HepG2 (cell line): ENCODE data around the gene EYA3. TPM values are rescaled to one million over a fixed set of nuclear protein-coding genes. Genes with fewer than 3 reads are reported as not detected.

Source experiments
- ATAC-seq: fragments of 200-7000 bp; cut with Tn5 transposase; 3 replicates; pipeline ENCODE4 v1.9.1; 2020; ENCODE audit warnings: mild to moderate bottlenecking, moderate library complexity
- BruUV-seq: library from RNA; stranded (reverse); fragments of 400-500 nt; replicated peaks from 2 replicates; lab custom pipeline; 2021; lab: Mats Ljungman, UMichigan
- CTCF ChIA-PET: fragments of 300-600 bp; formaldehyde crosslinking; extraction: SDS; loops from one replicate; lab custom pipeline; 2021; ENCODE audit warnings: low total read pairs, inconsistent platforms, low intra/inter-chr PET ratio; lab: Yijun Ruan, JAX
- POLR2A ChIA-PET: fragments of 350-600 bp; sonication (Branson Sonifier 250); formaldehyde crosslinking; loops from one replicate; lab custom pipeline; 2020; ENCODE audit warnings: antibody characterized with exemption, inconsistent platforms; lab: Yijun Ruan, JAX
- DNase-seq: peaks from one replicate; pipeline ENCODE4 v3.0.0-alpha.2; 2015; ENCODE audit warnings: low spot score
- FAIRE-seq: peaks from 3 replicates; lab custom pipeline; 2011; peaks lifted over from hg19 to GRCh38; lab: Jason Lieb, UNC
- H2AFZ ChIP-seq: one replicate; pipeline ENCODE4 v1.6.1; 2011; ENCODE audit warnings: low read length, inconsistent platforms
- H3K27ac ChIP-seq: fragments of 300-600 bp; 3 replicates; pipeline ENCODE4 v1.8.0; 2011; ENCODE audit warnings: mixed run types, mild to moderate bottlenecking, mixed read lengths, low read length, inconsistent platforms; ENCODE audit not compliant: insufficient read depth; ENCODE audit errors: extremely low read length
- H3K27me3 ChIP-seq, 2 experiments: fragments of 200-600 bp in 1 of 2; 2 replicates in 1 of 2; 3 replicates in 1 of 2; pipeline versions ENCODE4 v1.6.0 to v1.8.0; 2011; ENCODE audit warnings: low read length in 2 of 2, mild to moderate bottlenecking in 2 of 2, moderate library complexity in 2 of 2, inconsistent platforms in 1 of 2; ENCODE audit not compliant: insufficient read depth in 2 of 2, control insufficient read depth in 1 of 2
- H3K36me3 ChIP-seq, 2 experiments: fragments of 200-600 bp in 1 of 2; replicated peaks in 1 of 2; 2 replicates in 1 of 2; 3 replicates in 1 of 2; pipeline versions ENCODE4 v1.5.1 to v1.8.0; 2011; ENCODE audit warnings: low read length in 2 of 2, inconsistent platforms in 1 of 2; ENCODE audit not compliant: insufficient read depth in 2 of 2, control insufficient read depth in 1 of 2
- H3K4me1 ChIP-seq: 2 replicates; pipeline ENCODE4 v1.5.1; 2012; ENCODE audit warnings: low read length, inconsistent platforms; ENCODE audit not compliant: insufficient read depth
- H3K4me2 ChIP-seq: 2 replicates; pipeline ENCODE4 v1.6.0; 2011; ENCODE audit warnings: low read depth, low read length, inconsistent platforms
- H3K4me3 ChIP-seq, 3 experiments: fragments of 200-600 bp in 1 of 3; sonication (generic), shearing (Covaris generic) in 1 of 3; replicated peaks in 1 of 3; 2 replicates each; pipeline ENCODE4 v1.5.1; 2011 to 2016; ENCODE audit warnings: low read length in 3 of 3, inconsistent platforms in 2 of 3, low read depth in 2 of 3, mild to moderate bottlenecking in 2 of 3, control low read depth in 1 of 3, mixed read lengths in 1 of 3; ENCODE audit not compliant: insufficient read depth in 1 of 3
- H3K79me2 ChIP-seq: one replicate; pipeline ENCODE4 v1.6.1; 2011; ENCODE audit warnings: low read length, inconsistent platforms; ENCODE audit not compliant: insufficient read depth
- H3K9ac ChIP-seq: 2 replicates; pipeline ENCODE4 v1.6.0; 2011; ENCODE audit warnings: mild to moderate bottlenecking, low read depth, low read length, inconsistent platforms; ENCODE audit not compliant: insufficient read depth
- H3K9me3 ChIP-seq: 2 replicates; pipeline ENCODE4 v1.5.1; 2012; ENCODE audit warnings: mild to moderate bottlenecking, low read length
- H4K20me1 ChIP-seq: 2 replicates; pipeline ENCODE4 v1.6.0; 2011; ENCODE audit warnings: inconsistent platforms, mild to moderate bottlenecking, low read length, moderate library complexity; ENCODE audit not compliant: insufficient read depth
- CHD2 ChIP-seq: IDR thresholded peaks from 2 replicates; pipeline ENCODE4 v1.6.1; 2011; ENCODE audit warnings: low read depth, low read length, improper control_type of control experiment
- ELF1 ChIP-seq: sonication (generic); formaldehyde crosslinking; IDR thresholded peaks from 2 replicates; pipeline ENCODE4 v1.4.0; 2020; ENCODE audit warnings: missing genetic modification reagents
- FOSL2 ChIP-seq: sonication (generic); formaldehyde crosslinking; IDR thresholded peaks from 2 replicates; pipeline ENCODE4 v1.4.0; 2020; ENCODE audit warnings: missing genetic modification reagents
- HDAC6 ChIP-seq: fragments of 200-600 bp; sonication (generic); IDR thresholded peaks from 2 replicates; pipeline ENCODE4 v1.7.0; 2017; ENCODE audit warnings: mild to moderate bottlenecking, antibody characterized with exemption, low read length, low read depth
- HNF1B ChIP-seq: sonication (generic); formaldehyde crosslinking; IDR thresholded peaks from 2 replicates; pipeline ENCODE4 v1.5.1; 2020; ENCODE audit warnings: mild to moderate bottlenecking, moderate library complexity, missing genetic modification reagents
- MIER3 ChIP-seq: IDR thresholded peaks from 2 replicates; pipeline ENCODE4 v1.6.1; 2016; ENCODE audit warnings: missing compliant biosample characterization, borderline replicate concordance
- PRDM4 ChIP-seq: sonication (generic); formaldehyde crosslinking; IDR thresholded peaks from 2 replicates; pipeline ENCODE4 v1.9.0; 2021; ENCODE audit warnings: missing genetic modification reagents, borderline replicate concordance
- SRSF1 ChIP-seq: fragments of 200-400 bp; formaldehyde crosslinking; optimal IDR thresholded peaks from 2 replicates; pipeline ENCODE3; 2017; ENCODE audit warnings: mild to moderate bottlenecking, low read depth, low read length, moderate library complexity
- TBL1XR1 ChIP-seq: fragments of 150-350 bp; IDR thresholded peaks from 2 replicates; pipeline ENCODE4 v1.6.1; 2014; ENCODE audit warnings: borderline replicate concordance, low read length; ENCODE audit not compliant: partially characterized antibody
- ZBTB33 ChIP-seq: sonication (generic); formaldehyde crosslinking; IDR thresholded peaks from 2 replicates; pipeline ENCODE4 v1.4.0; 2020; ENCODE audit warnings: missing genetic modification reagents
- ZBTB8A ChIP-seq: sonication (generic); formaldehyde crosslinking; IDR thresholded peaks from 2 replicates; pipeline ENCODE4 v1.4.0; 2020; ENCODE audit warnings: mild to moderate bottlenecking, low read depth, missing genetic modification reagents, borderline replicate concordance
- ZNF678 ChIP-seq: sonication (generic); formaldehyde crosslinking; IDR thresholded peaks from 2 replicates; pipeline ENCODE4 v1.4.0; 2020; ENCODE audit warnings: mild to moderate bottlenecking, missing genetic modification reagents
- WGBS: methylation state at CpG from one replicate; pipeline ENCODE4 v1.1.6; 2017; ENCODE audit warnings: low lambda C conversion rate; 5-methylcytosine and 5-hydroxymethylcytosine counted together
- in situ Hi-C: cut with HindIII; loops from 2 replicates; pipeline ENCODE4 v1.10.0; 2017; ENCODE audit warnings: low pct_unique_long_range_greater_than_20kb; ENCODE audit not compliant: extremely low pct_ligation_motif_present
- intact Hi-C: fragments of 100-400 bp; cut with micrococcal nuclease; formaldehyde crosslinking; loops from one replicate; pipeline ENCODE4 v1.10.0; 2022; ENCODE audit not compliant: unreplicated experiment
- polyA plus RNA-seq, 8 experiments: library from polyadenylated mRNA; depleted of rRNA in 3 of 8; stranded (reverse) in 7 of 8; unstranded in 1 of 8; fragments of >200 nt; fragmentation: Illumina TruSeq in 4 of 8; extraction: Trizol in 4 of 8; gene quantifications; 2 replicates each; pipeline versions ENCODE4 v1.2.1 to v1.2.3, GENCODE V29; 2011 to 2016; ENCODE audit warnings: low read depth in 4 of 8, missing spikeins in 1 of 8, mixed read lengths in 1 of 8; ENCODE audit not compliant: insufficient read depth in 1 of 8
- total RNA-seq, 5 experiments: library from RNA; depleted of rRNA; stranded (reverse); fragments of >200 nt; fragmentation: Illumina TruSeq; extraction: Trizol; gene quantifications; 2 replicates each; pipeline ENCODE4 v1.2.3, GENCODE V29; 2016; ENCODE audit warnings: low read depth in 1 of 5

Gene EYA3
- total and polyA plus RNA-seq, 2 of the 13 experiments (the other 11 are each of a cell fraction or from before 2014, with no cell fraction given): 13.9 to 19.7 TPM

- TF ChIP-seq PRDM4 (CRISPR knock-in tag) (no peak), HDAC6 (no peak)
Observed at GRCh38 chr1:27971674-27972073, 116.7 kb downstream of the EYA3 start (continued).

GRCh38 chr1:27970401-27970800, 118.0 kb downstream of the EYA3 start:
- ChIA-PET POLR2A (no interaction called here), CTCF (no interaction called here)
- in situ Hi-C loops (no loop called here), intact Hi-C loops (no loop called here)
- H3K4me3 ChIP-seq: no peak overlapping the region
- no peaks in the 10 kb centered on the region for H3K9me3 ChIP-seq
- no peak overlapping the region for H3K4me2 ChIP-seq
- no TSS peak for BruUV-seq
- H2AFZ ChIP-seq: no peak overlapping the region
- WGBS: 97% methylated on average over 6 of the region's 6 CpGs
- ATAC-seq (no peak), DNase-seq (no peak), FAIRE-seq (no peak)
- H3K9ac ChIP-seq: no peak overlapping the region
- H3K27ac ChIP-seq: no peak overlapping the region
- no peaks in the 10 kb centered on the region for H3K27me3 ChIP-seq
- H3K4me1 ChIP-seq: peaks cover 11% of the 10 kb centered on the region; the same call in 1 of the 2 replicates
- peaks cover 7 to 18% of the 10 kb centered on the region in 2 experiments; a peak in 4 of 5 replicates for H3K36me3 ChIP-seq
- H3K79me2 ChIP-seq: no peaks in the 10 kb centered on the region
- no peaks in the 10 kb centered on the region for H4K20me1 ChIP-seq
- TF ChIP-seq ZBTB8A (CRISPR knock-in tag) (no peak), ELF1 (no peak), ZBTB33 (no peak), HNF1B (CRISPR knock-in tag) (no peak), ZNF678 (CRISPR knock-in tag) (no peak), SRSF1 (no peak), CHD2 (no peak), MIER3 (CRISPR knock-in tag) (no peak), FOSL2 (CRISPR knock-in tag) (no peak), TBL1XR1 (no peak)
